M059J (cell line): ENCODE measurements around the gene PDSS2. TPM values are rescaled to one million over a fixed set of nuclear protein-coding genes. Genes with fewer than 3 reads are reported as not detected.
A peak's percentile ranks its signal among the peaks of the same experiment; 100 is the strongest.

ENCODE experiments used
- DNase-seq: peaks from one replicate; pipeline ENCODE4 v3.0.0-alpha.2; 2012; ENCODE audit warnings: low read depth
- total RNA-seq: library from RNA; depleted of rRNA; stranded (reverse); fragments of >200 nt; shearing (Covaris generic); gene quantifications from 2 replicates; pipeline ENCODE4 v1.2.3, GENCODE V29; 2014

Gene PDSS2
- total RNA-seq, 1 experiment from 2014 or later, result 18.9 TPM

DNA sequence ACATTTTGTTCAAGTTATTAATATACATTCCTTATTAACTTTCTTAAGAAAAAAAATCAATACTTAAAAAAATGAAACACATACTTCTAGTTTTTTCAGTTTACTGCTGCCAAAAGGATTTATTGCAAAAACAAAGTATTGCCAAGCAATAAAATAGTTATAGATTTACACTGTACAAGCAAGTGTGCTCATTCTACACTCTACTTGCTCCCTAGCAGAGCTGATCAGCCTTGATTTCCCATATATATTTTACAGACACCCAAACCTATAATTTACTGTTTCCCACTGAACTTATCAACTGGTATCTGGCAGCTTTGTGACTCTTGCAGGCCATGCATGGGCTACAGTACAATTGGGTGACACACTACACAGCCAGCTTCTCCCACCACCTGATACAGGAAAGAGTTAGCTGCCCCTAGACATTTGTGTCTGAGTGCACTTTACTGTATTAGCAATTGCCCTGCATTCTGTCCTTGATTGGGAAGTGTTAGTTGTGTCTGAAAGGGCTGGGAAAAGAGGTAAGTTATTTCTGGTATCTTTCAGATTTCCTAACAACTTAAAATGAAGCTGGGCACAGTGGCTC lies 188.1 kb downstream of the PDSS2 start:
- DNase-seq, result no peak

DNA sequence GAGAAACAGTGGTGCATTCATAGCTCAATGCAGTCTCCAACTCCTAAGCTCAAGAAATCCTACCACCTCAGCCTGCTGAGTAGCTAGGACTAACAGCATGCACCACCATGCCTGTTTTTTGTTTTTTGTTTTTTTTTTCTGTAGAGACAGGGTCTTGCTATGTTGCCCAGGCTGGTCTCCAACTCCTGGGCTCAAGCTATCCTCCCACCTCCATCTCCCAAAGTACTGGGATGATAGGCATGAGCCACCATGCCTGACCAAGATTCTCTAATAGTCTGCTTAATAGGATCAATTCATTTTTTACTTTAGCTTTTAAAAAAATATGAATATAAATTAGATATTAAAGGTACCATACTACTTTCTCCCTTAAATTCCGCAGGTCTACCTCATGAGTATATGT lies 191.7 kb downstream of the PDSS2 start:
- DNase-seq, result no peak

DNA sequence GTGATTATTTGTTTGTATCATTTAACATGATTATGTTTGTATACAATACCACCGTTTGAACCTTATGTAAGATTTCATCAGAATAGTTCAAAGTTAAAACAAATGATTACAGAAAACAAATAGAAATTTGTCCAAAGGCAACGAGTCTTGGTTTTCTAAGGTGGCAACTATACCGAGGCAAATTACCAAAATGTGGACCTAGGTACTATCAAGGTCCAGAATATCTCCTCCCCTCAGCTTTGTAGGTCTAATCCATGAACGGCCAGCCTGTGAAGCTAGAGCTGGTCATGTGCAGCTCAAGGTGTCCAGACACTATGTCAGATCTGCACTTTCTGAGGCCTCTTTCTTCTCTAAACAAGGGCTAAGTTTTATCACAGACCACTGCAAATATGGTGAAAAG lies 192.4 kb downstream of the PDSS2 start:
- DNase-seq, result no peak

DNA sequence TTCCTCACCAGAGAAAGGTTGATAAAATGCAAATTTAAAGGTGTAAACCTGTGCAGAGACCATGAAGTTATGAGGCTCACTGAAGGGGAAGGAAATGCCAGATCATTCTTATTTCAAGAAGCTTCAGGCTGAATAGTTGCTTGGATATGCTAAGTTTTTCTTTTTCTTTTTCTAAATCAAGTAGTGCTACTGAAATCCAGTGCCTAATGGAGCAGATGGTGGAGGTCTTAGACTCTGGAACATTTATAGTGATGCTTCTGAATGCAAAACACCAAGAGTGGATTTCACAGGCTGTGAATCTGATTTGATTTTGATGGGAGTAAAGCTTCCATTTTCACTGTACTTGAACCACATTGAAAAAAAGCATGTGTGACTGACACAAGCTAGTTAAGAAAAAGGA lies 192.8 kb downstream of the PDSS2 start:
- no peak for DNase-seq

GRCh38 chr6:107264357-107264840 lies 195.0 kb downstream of the PDSS2 start:
- DNase-seq, result peak; percentile 77

GRCh38 chr6:107259951-107260350 lies 199.4 kb downstream of the PDSS2 start:
- no peak for DNase-seq

- no peak for DNase-seq
Observed at GRCh38 chr6:107248147-107248546, 211.2 kb downstream of the PDSS2 start.

DNA sequence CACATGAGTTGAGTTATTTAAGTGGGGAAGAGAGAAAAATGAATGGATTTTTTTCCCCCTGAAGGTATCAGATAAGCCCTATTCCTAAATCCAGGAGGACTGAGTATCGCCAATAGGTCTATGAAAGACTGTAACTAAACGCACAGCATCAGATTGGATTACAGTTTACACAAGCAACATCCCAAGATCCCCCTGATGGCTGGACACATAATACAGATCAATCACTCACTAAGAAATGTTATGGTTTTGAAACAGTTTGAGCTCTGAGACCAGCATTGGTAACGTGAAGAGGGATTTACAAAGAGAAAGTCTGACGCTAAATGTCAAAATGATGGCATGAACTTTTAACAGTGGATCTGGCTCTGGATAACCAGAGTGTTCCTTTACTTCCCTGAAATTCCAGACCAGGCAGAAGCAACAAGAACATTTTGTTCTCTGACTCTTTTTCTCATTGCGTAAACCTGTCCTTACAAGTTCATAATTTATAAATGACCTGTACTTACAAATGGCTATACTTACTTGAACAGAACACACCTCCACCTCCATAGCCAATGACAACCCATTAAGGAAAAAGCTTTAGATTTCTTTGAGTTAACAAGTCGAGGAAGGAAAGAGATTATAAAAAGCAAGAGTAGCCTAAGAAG lies 212.3 kb downstream of the PDSS2 start:
- DNase-seq, result no peak

- no peak for DNase-seq
Observed at GRCh38 chr6:107246249-107246971, 213.0 kb downstream of the PDSS2 start.

- no peak for DNase-seq
Observed at GRCh38 chr6:107244742-107245480, 214.5 kb downstream of the PDSS2 start.

GRCh38 chr6:107244082-107244741 lies 215.2 kb downstream of the PDSS2 start:
- DNase-seq, result peak; percentile 50

DNA sequence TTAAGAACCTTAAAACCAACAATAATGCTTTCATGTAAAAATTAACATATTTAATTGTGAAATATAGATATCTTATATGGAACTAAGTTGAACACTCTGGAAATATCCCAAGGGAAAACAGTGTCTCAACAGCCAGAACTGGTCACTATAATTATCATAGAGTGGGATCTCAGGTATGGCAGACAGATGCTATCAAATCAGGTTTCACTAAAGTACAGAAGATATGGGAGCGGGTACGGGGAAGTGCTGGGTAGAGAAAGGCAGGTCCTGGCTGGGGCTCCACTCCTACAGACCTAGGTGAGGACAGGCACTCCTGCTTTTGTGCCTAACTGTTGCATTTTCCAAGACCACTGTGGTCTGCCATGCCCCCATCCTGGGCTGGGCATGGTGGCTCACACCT lies 215.9 kb downstream of the PDSS2 start:
- DNase-seq, result no peak

GRCh38 chr6:107237992-107238660 lies 221.2 kb downstream of the PDSS2 start:
- peak; percentile 72 for DNase-seq

- no peak for DNase-seq
Observed at GRCh38 chr6:107235511-107235910, 223.9 kb downstream of the PDSS2 start.

- no peak for DNase-seq
Observed at GRCh38 chr6:107235007-107235406, 224.4 kb downstream of the PDSS2 start.

- no peak for DNase-seq
Observed at GRCh38 chr6:107231243-107231642, 228.1 kb downstream of the PDSS2 start.

- no peak for DNase-seq
Observed at GRCh38 chr6:107230448-107230847, 228.9 kb downstream of the PDSS2 start.

DNA sequence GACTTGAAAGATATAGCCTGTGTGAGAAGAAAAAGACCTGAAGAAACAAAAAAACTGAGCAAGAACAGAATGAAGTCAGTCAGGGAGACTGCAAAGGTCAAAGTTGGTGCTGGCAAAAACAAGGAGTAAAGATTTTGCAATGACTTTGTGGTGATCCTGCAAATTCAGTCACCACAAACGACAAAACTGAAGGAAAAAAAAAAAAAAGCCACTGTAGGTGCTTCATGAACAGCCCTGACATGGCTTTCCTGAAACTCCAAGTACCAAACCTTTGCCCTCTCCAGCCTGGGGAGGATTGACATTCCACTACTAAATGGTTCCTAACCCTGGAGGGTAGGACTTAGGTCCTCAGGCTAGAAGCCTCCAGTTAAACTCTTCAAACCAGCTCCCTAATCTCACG lies 229.3 kb downstream of the PDSS2 start:
- DNase-seq, result no peak

- DNase-seq, result peak; percentile 56
Observed at GRCh38 chr6:107228754-107229153, 230.6 kb downstream of the PDSS2 start.

GRCh38 chr6:107221519-107221918 lies 237.8 kb downstream of the PDSS2 start:
- DNase-seq, result no peak

DNA sequence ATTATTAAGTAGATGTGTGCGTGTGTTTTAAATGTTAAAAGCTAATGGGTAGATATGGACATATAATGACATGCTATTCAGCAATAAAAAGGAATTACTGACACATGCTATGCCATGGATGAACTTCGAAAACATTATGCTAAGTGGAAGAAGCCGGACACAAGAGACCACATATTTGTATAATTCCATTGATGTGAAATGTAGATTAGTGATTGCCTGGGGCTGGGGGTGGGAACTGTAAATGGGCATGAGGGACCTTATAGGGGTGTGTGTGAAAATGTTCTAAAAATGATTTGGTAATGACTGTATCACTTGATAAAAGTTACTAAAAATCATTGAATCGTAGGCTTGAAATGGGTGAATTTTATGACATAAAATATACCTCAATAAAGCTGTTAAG lies 239.5 kb downstream of the PDSS2 start:
- no peak for DNase-seq
